ENCODE data around the gene KCNH8. TPM values are rescaled to one million over a fixed set of nuclear protein-coding genes. Genes with fewer than 3 reads are reported as not detected.

The KCNH8 gene
- total and polyA plus RNA-seq, 2 of the 4 experiments (the other 2 are of a cell fraction): not detected

DNA sequence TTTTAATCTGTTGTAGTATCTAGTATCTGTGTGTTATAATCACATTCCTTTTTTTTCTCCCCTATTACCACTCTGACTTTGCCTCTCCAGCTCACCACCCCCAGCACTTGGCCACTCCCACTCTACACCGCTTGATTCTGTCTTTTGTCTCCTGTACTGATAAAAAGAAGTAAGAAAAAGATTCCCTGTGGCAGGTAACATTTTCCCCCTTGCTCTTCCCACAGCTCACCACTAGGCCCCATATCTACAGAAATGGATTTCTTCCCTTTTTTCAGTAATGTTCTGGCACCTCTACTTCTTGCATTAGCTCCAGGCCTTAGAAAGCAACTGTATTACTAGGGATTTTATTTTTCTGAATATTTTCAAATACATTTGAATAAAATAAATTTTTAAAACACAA lies 25.6 kb downstream of the KCNH8 start:
- ATAC-seq (ENCODE audit: low read depth): no peak
- Histone ChIP-seq H3K14ac (replicated peaks; ENCODE audit: low read depth, low read length) (no peak overlapping the region), H2BK20ac (ENCODE audit: low read depth, low read length) (no peak overlapping the region), H3K27ac (ENCODE audit: insufficient read depth, low read length) (no peak overlapping the region), H2AFZ (replicated peaks; ENCODE audit: low read length, poor library complexity) (no peak overlapping the region), H3K4me2 (ENCODE audit: low read depth, low read length) (no peak overlapping the region), H3K18ac (ENCODE audit: low read depth, low read length) (no peak overlapping the region), H3K9ac (ENCODE audit: low read depth, low read length) (no peak overlapping the region), H3K56ac (ENCODE audit: extremely low read depth, insufficient read depth, low read length) (no peak overlapping the region), H4K20me1 (ENCODE audit: insufficient read depth, low read length) (no peaks in the 10 kb centered on the region), H3K23ac (ENCODE audit: low read depth, low read length) (no peak overlapping the region), H2BK5ac (ENCODE audit: low read depth, low read length, poor library complexity, severe bottlenecking) (no peak overlapping the region), H3K4me1 (ENCODE audit: control insufficient read depth, insufficient read depth, low read length) (no peaks in the 10 kb centered on the region), H2BK120ac (ENCODE audit: low read depth, low read length) (no peak overlapping the region), H3K4me3 (ENCODE audit: insufficient read depth, low read depth, low read length) (no peak overlapping the region), H2AK5ac (ENCODE audit: low read depth, low read length) (no peak overlapping the region), H3K9me3 (ENCODE audit: control insufficient read depth, insufficient read depth, low read length) (no peaks in the 10 kb centered on the region), H4K5ac (ENCODE audit: low read depth, low read length) (no peak overlapping the region), H3K79me1 (ENCODE audit: low read depth in 1 of 2, low read length in 2 of 2) (no peaks in the 10 kb centered on the region), H4K91ac (ENCODE audit: insufficient read depth, low read depth, low read length) (no peak overlapping the region), H3K9me1 (ENCODE audit: insufficient read depth, low read length) (no peaks in the 10 kb centered on the region), H2AK9ac (replicated peaks; ENCODE audit: low read depth, low read length, poor library complexity) (no peak overlapping the region), H3K4ac (ENCODE audit: low read depth, low read length) (no peak overlapping the region), H4K8ac (ENCODE audit: low read depth in 2 of 2, low read length in 2 of 2) (no peak overlapping the region), H2BK15ac (ENCODE audit: low read depth, low read length) (no peak overlapping the region), H3K27me3 (ENCODE audit: control insufficient read depth, insufficient read depth, low read length) (no peaks in the 10 kb centered on the region), H3K36me3 (ENCODE audit: control insufficient read depth, insufficient read depth, low read length) (no peaks in the 10 kb centered on the region)
- in situ Hi-C loops (cut with MboI; ENCODE audit: low sequenced_read_pairs) (no loop called here), dilution Hi-C loops (cut with HindIII; ENCODE audit: low sequenced_read_pairs, unreplicated experiment) (no loop called here), intact Hi-C loops (cut with micrococcal nuclease) (no loop called here)
- ChIA-PET CTCF (no interaction called here), POLR2A (ENCODE audit: unreplicated experiment) (no interaction called here)
- TF ChIP-seq NFE2L2 (IDR thresholded peaks at IDR 0.05; ENCODE audit: low read depth, low read length) (no peak), BHLHE40 (IDR thresholded peaks at IDR 0.05; ENCODE audit: low read depth, low read length) (no peak), FOS (IDR thresholded peaks at IDR 0.05; ENCODE audit: low read depth, low read length) (no peak), MAZ (IDR thresholded peaks at IDR 0.05; ENCODE audit: borderline replicate concordance, low read depth, low read length) (no peak), RCOR1 (IDR thresholded peaks at IDR 0.05; ENCODE audit: insufficient replicate concordance, low read length) (no peak), RAD21 (IDR thresholded peaks at IDR 0.05; ENCODE audit: low read length) (no peak), CHD1 (IDR thresholded peaks at IDR 0.05; ENCODE audit: low read depth, low read length) (no peak), SMC3 (IDR thresholded peaks at IDR 0.05; ENCODE audit: low read depth, low read length) (no peak), MXI1 (IDR thresholded peaks at IDR 0.05; ENCODE audit: borderline replicate concordance, low read depth, low read length) (no peak)
- TF ChIP-seq, protein P1, sequence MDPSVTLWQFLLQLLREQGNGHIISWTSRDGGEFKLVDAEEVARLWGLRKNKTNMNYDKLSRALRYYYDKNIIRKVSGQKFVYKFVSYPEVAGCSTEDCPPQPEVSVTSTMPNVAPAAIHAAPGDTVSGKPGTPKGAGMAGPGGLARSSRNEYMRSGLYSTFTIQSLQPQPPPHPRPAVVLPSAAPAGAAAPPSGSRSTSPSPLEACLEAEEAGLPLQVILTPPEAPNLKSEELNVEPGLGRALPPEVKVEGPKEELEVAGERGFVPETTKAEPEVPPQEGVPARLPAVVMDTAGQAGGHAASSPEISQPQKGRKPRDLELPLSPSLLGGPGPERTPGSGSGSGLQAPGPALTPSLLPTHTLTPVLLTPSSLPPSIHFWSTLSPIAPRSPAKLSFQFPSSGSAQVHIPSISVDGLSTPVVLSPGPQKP (IDR thresholded peaks at IDR 0.05; ENCODE audit: borderline replicate concordance, low read depth, low read length): no peak
- TF ChIP-seq, protein P2, sequence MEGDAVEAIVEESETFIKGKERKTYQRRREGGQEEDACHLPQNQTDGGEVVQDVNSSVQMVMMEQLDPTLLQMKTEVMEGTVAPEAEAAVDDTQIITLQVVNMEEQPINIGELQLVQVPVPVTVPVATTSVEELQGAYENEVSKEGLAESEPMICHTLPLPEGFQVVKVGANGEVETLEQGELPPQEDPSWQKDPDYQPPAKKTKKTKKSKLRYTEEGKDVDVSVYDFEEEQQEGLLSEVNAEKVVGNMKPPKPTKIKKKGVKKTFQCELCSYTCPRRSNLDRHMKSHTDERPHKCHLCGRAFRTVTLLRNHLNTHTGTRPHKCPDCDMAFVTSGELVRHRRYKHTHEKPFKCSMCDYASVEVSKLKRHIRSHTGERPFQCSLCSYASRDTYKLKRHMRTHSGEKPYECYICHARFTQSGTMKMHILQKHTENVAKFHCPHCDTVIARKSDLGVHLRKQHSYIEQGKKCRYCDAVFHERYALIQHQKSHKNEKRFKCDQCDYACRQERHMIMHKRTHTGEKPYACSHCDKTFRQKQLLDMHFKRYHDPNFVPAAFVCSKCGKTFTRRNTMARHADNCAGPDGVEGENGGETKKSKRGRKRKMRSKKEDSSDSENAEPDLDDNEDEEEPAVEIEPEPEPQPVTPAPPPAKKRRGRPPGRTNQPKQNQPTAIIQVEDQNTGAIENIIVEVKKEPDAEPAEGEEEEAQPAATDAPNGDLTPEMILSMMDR (conservative IDR thresholded peaks at IDR 0.05; ENCODE audit: low read depth, low read length): no peak
- no TSS peak for BruUV-seq (replicated peaks)
- WGBS, 2 experiments (ENCODE audit: extremely low coverage in 2 of 2, insufficient read length in 1 of 2): no CpG with 5 or more reads among the region's 1 CpG
- no peak for DNase-seq
